HG02840 (cell line): ENCODE data around the gene LRRC8C.

Experiments
- ATAC-seq: cut with Tn5 transposase; IDR thresholded peaks from one replicate; pipeline ENCODE4 v1.9.1; 2021; ENCODE audit warnings: mild to moderate bottlenecking, moderate library complexity, moderate number of reproducible peaks; ENCODE audit not compliant: unreplicated experiment, low FRiP score

Gene LRRC8C

DNA sequence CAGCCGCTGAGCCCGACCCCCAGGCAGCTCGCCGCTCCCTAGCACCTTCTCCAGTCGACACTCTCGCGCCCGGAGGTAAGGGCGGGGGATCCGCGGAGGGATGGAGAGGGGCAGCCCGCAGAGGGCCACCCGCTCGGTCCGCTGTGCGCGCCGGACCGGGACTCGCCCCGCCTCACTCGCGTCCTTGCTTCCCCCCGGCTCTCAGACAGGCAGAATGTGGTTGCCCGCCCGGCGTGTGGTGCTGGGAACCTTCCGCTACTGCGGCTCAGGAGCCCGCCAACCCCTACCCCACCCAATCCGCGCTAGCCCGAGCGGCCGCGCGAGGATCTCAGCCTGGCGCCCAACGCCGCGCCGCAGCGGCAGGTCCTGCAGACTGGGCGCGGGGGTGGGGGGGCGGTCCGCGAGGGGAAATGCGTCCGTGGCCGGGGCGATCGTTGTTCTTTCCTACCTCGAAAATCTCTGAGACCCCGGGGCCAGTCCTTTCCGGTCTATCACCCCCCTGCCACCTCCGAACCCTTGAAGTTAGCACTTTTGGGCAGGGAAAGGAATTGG lies 404 bp downstream of the LRRC8C start:
- peak; percentile 42 for ATAC-seq

GRCh38 chr1:89633800-89634625 lies 1.1 kb downstream of the LRRC8C start:
- ATAC-seq, result no peak

DNA sequence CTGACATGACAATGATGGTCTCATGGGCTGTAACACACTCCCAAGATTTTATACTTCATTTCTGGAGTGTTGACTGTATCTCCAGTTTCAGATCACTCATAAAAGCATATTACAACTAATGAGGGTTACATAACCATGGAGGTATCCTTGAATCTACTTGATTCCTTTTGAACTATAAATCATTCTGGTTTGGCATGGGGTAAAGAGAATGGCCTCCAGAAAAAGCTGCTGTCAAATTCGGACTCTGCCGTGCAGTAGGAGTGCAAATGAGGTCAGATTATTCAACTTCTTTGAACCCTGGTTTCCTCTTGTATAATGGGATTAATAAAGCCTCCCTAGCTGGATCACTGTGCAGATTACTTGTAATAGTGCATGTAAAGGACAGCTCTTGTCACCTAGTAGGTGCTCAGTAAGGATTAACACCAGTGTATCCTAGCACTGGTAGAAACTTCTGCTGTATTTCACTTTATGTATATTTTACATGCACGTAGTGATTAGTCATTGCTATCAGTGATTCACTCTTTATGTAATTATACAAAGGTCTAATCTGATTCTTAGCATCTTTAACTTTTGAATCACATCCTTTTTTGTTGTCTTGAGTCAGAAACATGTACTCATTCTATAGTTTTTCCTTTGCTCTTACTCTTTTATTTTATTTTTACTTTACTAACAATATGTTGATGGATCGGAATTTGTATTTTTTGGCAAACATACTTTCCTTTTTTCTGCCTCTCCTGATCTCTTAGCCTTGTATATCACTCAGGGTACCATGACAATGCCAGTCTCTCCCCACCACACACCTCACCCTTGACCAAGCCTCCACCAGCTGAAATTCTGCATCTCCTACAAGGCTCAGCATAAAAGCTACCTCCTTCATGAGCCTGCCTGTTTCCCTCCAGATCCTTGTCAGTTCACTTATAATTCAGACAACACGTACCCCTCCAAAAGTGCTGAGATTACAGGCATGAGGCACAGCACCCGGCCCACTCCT lies 3.2 kb downstream of the LRRC8C start:
- no peak for ATAC-seq

- ATAC-seq, result no peak
Observed at GRCh38 chr1:89637496-89637895, 4.6 kb downstream of the LRRC8C start.

GRCh38 chr1:89640440-89640839 lies 7.5 kb downstream of the LRRC8C start:
- ATAC-seq, result no peak

DNA sequence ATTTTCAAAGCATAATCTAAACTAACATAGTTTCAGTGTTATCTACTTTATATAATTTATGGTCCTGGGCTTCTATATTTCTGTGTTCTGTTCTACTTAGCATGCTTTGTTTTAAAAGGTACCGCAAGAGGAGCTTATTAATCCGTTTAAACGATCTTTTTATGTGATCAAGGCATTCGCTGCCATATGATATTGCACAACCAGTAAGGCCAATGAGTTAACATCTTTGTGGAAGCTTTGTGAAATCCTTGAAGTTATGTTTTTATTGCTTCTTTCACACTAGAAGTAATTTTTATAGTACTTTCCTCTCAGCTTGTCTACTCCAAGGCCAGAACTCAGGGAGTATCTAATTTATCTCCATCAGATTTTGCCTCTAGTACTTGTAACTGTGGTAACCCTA lies 8.9 kb downstream of the LRRC8C start:
- ATAC-seq, result no peak

- ATAC-seq, result no peak
Observed at GRCh38 chr1:89643577-89643976, 10.7 kb downstream of the LRRC8C start.

DNA sequence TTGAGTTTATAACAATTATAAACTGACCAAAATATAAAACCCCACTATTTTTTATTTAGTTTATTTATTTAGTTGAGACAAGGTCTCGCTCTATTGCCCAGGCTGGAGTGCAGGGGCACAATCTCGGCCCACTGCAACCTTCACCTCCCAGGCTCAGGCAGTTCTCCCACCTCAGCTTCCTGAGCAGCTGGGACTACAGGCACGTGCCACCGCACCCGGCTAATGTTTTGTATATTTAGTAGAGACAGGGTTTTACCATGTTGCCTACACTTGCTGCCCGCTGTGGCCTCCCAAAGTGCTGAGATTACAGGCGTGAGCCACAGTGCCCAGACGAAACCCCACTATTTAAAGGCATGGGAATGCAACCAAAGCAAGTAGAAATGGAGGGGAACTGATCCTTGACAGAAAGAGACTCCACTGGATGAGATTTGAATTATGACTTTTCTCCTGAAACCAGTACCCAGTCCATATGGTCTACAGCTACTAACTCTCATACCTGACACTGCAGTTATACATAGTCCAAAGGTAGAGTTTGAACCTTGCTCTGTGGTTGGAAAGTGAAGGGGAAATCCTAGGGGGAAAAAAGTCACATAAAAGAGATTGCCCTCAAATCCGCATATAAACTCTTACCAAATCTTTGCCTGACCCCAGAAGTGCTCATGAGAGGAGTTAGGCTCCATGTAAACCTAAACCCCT lies 11.3 kb downstream of the LRRC8C start:
- no peak for ATAC-seq

GRCh38 chr1:89646259-89646658 lies 13.3 kb downstream of the LRRC8C start:
- ATAC-seq, result no peak

DNA sequence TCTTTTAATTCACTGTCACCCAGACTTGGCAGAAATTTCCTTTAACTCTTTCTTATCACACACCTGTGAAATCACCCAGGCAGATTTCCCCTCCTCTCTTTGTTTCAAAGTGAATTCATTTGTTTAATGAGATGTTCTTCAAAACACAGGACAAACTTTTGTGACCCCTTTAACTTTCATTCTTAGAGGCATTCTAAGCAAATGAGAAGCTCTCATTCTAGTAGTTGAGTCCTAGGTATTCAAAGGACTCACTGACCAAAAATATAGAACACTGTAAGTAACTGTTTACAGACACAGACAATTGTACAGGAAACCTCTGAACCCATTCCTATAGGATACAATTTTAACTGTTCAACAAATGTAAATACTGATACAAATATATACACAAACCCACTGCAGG lies 16.9 kb downstream of the LRRC8C start:
- ATAC-seq, result no peak

DNA sequence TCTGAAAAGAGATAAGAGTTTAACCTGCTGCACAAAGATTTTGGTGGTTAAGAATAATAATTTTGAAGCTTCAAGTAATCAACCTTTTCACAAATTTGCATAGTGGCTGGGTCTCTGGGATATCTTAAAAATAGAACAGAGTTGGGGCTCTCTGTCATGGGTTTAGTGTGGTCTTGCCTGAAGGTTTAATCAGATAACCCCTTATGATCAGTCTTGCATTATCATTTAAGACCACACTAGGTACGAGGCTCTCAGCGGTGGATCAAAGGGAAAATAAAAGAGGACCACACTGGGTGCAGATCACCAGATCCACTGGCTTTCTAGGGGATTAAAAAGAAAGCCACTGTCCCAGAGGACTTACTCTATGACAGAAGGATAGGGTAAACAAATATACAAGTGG lies 19.5 kb downstream of the LRRC8C start:
- no peak for ATAC-seq

DNA sequence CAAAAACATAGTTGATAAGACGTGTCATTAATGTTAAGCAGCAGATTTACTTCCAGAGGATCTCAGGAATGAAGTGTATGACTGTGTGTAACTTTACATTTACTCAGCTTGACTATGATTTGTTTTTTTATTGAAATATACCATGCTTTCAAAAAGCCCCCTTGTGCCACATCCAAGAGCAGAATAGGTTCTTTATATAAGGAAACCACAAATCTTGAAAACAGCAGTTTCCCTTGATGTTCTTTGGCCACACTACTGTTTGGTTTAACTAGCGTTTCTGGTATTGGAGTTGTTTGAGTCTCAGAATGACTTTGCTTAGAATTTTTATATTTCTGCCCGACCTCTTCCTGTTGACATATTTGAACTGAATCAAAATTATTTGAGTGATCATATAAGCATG lies 25.0 kb downstream of the LRRC8C start:
- ATAC-seq, result no peak

- ATAC-seq, result no peak
Observed at GRCh38 chr1:89659322-89660081, 26.6 kb downstream of the LRRC8C start.

DNA sequence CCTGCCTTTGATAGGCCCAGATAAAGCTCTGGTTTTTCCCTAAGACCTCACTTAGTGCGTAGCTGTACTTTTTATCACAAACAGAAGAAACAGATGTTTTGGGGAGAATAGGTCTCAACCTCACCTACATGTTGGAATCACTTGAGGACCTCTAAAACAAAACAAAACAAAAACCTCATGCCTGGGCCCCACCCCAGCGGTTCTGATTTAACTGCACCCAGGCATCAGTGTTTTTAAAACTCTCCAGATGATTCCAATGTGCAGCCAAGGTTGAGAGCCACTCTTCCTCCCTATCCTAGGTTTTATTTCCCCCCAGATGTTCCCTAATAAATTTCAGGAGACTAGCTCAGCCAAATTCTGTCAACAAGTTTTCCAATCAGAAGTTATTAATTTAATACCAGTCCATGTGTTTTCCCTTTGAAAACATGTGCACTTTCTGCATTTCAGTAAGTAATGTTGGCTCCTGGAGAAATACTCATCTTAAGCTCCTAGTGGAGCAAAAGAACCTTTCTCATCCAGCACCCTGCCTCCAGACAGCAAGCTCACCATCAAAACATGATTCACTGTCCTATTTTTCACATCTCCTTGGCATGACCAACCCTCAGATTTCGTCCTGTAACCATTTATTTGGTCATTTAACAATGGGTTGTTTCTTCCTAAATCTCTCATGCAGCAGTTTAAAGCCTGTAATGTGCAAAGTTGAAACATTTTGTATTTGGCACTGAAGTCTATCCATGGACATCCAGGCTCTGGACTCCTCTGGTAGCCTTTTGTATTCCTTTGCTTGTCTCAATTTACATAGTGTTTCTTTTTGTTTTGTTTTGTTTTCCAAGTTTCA lies 27.5 kb downstream of the LRRC8C start:
- ATAC-seq, result no peak

- ATAC-seq, result no peak
Observed at GRCh38 chr1:89665941-89666340, 33.0 kb downstream of the LRRC8C start.

- no peak for ATAC-seq
Observed at GRCh38 chr1:89666640-89667039, 33.7 kb downstream of the LRRC8C start.

DNA sequence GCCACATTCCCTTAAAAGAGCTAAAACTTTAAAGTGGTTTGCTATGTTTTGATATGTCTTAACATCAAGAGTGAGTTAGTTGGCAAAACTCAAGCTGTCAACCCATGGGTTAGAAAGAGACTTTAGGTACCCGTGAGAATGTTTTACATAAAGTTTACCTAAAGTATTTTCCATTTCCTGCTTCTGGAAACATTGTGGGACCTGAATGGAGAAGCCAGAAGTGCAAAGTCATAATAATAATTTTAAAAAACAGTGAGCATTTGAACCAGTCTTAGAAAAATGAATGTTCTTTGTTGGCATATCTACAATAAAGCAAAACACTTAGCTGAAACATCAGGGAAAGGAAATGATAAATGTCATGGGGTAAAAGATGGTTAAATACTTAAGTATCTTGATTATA lies 34.8 kb downstream of the LRRC8C start:
- no peak for ATAC-seq

DNA sequence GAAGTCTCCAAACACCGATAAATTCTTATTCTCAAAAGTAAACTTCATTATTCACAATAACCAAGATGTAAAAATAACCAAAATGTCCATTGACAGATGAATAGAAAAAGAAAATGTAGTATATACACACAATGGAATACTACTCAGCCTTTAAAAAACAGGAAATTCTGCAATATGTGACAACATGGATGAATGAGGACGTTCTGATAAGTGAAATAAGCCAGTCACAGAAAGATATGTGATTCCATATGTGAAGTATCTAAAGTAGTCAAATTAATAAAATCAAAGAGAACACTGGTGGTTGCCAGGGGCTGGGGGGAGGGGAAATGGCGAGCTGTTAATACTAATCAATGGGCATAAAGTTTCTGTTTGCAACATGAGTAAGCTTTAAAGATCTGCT lies 36.0 kb downstream of the LRRC8C start:
- no peak for ATAC-seq

DNA sequence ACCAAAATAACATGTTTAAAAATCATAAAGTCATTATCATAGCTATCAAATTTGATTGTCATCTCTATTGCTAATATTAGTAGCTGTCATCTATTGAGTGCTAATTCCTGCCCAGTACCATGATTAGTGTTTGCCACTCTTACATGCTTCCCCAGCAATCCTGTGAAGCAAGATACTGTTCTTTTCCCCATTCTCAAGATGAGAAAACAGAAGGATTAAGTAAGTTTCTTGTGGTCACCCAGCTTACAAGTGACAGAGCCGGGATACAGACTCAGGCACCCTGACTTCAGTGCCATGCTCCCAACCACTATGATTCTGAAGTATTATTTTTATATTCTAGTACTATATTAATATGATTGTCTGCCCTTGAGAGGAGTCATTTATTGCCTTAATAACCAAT lies 36.5 kb downstream of the LRRC8C start:
- no peak for ATAC-seq
